NAMALWA (cell line): Measurements from ENCODE around the gene LCN12.
A peak's percentile ranks its signal among the peaks of the same experiment; 100 is the strongest.

Source experiments
- DNase-seq: peaks from one replicate; pipeline ENCODE4 v3.0.0-alpha.2; 2015; ENCODE audit warnings: low spot score

The LCN12 gene

GRCh38 chr9:136945333-136946227 is 6.5 kb upstream of the LCN12 start:
- no peak for DNase-seq

GRCh38 chr9:136946228-136947027 is 5.6 kb upstream of the LCN12 start:
- no peak for DNase-seq

- DNase-seq = no peak
Observed at GRCh38 chr9:136947028-136947891, 4.8 kb upstream of the LCN12 start.

GRCh38 chr9:136947955-136948510 is 4.0 kb upstream of the LCN12 start:
- peak; percentile 42 for DNase-seq

GRCh38 chr9:136949239-136949816 is 2.7 kb upstream of the LCN12 start:
- DNase-seq = no peak

- peak; percentile 97 for DNase-seq
Observed at GRCh38 chr9:136949817-136950655, 2.0 kb upstream of the LCN12 start.

GRCh38 chr9:136950656-136951276 is 1.3 kb upstream of the LCN12 start:
- no peak for DNase-seq

GRCh38 chr9:136952321-136952850 is 313 bp downstream of the LCN12 start:
- DNase-seq = no peak

GRCh38 chr9:136952876-136953770 is 1.1 kb downstream of the LCN12 start:
- DNase-seq = no peak

GRCh38 chr9:136953771-136954269 is 1.7 kb downstream of the LCN12 start:
- DNase-seq = no peak

GRCh38 chr9:136954270-136955083 is 2.4 kb downstream of the LCN12 start:
- no peak for DNase-seq

GRCh38 chr9:136955202-136955942 is 3.3 kb downstream of the LCN12 start:
- no peak for DNase-seq

GRCh38 chr9:136955943-136956335 is 3.9 kb downstream of the LCN12 start:
- no peak for DNase-seq

- DNase-seq = no peak
Observed at GRCh38 chr9:136956604-136957003, 4.5 kb downstream of the LCN12 start.

- DNase-seq = no peak
Observed at GRCh38 chr9:136957461-136957860, 5.4 kb downstream of the LCN12 start.

GRCh38 chr9:136957901-136958300 is 5.8 kb downstream of the LCN12 start:
- no peak for DNase-seq

GRCh38 chr9:136958473-136958872 is 6.4 kb downstream of the LCN12 start:
- no peak for DNase-seq
